Measurements from ENCODE around the gene CDK2AP2.

The CDK2AP2 gene

GRCh38 chr11:67492801-67493547 lies 15.0 kb downstream of the CDK2AP2 start:
- no peak for TF ChIP-seq GATA3 (IDR thresholded peaks at IDR 0.05; ENCODE audit: low read depth, low read length)
- no peak for TF ChIP-seq GATA2 (IDR thresholded peaks at IDR 0.05; ENCODE audit: low read depth, low read length)

- TF ChIP-seq GATA3 (IDR thresholded peaks at IDR 0.05; ENCODE audit: low read depth, low read length): no peak
- no peak for TF ChIP-seq GATA2 (IDR thresholded peaks at IDR 0.05; ENCODE audit: low read depth, low read length)
Observed at GRCh38 chr11:67492069-67492727, 15.8 kb downstream of the CDK2AP2 start.

DNA sequence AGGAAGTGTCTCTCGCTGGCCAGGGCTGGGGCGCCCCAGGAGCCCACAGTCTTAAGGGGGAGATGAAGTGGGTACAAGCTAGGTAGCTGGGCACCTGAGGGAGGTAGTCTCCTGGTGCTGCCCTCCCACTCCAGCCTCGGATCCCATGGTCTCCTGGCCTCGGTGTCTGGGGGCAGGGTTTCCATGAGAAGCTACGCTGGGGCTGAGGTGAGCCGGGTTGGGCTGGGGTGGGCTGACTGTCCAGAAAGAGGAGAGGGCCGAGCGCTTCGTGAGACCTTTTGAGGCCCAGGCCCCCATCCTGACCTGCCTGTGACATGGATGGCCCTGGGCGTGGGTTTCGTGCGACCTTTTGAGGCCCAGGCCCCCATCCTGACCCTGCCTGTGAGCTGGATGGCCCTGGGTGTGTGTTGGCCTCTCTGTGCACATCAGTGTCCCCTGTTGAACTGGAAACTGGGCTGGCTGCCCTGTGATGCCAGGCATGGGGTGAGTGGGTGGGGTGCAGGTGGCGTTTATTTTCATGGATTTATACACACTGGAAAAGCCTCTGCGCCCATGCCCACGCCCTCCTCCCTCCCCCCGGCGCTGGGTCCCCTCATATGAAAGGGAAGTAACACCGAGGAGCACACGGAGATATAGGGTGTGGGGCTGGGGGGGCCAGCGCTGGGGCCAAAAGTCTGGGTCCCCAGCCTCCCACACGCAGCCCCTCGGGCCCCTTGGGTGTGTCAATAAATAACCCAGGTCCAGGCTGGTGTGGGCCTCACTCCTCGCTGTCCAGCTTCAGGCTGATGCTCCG lies 16.5 kb downstream of the CDK2AP2 start:
- TF ChIP-seq GATA2 (IDR thresholded peaks at IDR 0.05; ENCODE audit: low read depth, low read length) (no peak), GATA3 (IDR thresholded peaks at IDR 0.05; ENCODE audit: low read depth, low read length) (no peak)

- TF ChIP-seq GATA3 (IDR thresholded peaks at IDR 0.05; ENCODE audit: low read depth, low read length): no peak
- TF ChIP-seq GATA2 (IDR thresholded peaks at IDR 0.05; ENCODE audit: low read depth, low read length): no peak
Observed at GRCh38 chr11:67490727-67491065, 17.3 kb downstream of the CDK2AP2 start.

DNA sequence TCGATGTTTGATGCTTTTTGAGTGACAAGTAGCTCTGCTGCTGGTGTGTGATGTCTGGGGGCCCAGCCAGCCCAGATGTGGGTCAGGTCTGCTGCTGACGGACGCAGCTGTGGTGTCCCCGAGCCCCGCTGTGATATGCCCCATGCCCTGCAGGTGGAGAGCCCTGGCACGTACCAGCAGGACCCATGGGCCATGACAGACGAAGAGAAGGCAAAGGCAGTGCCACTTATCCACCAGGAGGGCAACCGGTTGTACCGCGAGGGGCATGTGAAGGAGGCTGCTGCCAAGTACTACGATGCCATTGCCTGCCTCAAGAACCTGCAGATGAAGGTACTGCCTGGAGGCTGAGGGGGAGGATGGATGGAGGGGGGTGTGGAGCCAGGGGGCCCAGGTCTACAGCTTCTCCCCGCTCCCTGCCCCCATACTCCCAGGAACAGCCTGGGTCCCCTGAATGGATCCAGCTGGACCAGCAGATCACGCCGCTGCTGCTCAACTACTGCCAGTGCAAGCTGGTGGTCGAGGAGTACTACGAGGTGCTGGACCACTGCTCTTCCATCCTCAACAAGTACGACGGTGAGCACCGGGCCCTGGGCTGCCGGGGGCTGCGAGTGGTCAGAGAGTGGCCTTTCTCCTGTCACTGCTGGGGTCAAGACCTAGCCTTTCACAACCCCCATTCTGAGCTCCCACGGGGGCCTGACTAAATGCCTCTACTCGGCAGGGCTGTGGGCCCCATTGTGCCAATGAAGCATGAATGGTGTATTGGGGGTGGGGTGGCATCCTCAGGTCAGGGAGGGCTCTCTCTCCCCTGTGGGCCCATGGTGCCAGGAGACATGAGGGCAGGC lies 17.9 kb downstream of the CDK2AP2 start:
- TF ChIP-seq GATA3 (IDR thresholded peaks at IDR 0.05; ENCODE audit: low read depth, low read length): no peak
- TF ChIP-seq GATA2 (IDR thresholded peaks at IDR 0.05; ENCODE audit: low read depth, low read length): no peak

DNA sequence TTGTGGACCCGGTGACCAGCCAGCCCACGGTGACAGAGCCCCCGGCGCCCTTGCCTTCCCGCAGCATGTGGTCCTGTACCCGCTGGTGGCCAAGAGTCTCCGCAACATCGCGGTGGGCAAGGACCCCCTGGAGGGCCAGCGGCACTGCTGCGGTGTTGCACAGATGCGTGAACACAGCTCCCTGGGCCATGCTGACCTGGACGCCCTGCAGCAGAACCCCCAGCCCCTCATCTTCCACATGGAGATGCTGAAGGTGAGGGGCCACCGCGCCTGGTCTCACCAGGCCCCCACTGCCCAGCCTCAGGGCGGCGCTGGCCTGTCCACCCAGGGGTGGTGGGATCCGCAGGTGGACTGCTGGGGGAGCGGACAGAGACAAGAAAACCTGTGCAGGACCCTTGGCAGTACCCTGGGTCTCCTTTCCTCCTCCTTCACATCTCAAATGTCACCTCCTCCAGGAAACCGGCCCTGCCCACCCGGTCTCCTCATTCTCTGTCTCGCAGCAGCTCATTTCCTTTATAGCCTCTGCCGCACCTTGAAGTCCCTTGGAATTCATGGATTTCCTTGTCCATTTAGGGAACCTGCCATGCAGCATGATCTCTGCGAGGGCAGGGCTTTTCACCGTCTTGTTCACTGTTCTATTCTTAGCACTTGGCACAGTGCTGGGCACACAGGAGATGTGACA lies 18.6 kb downstream of the CDK2AP2 start:
- TF ChIP-seq GATA2 (IDR thresholded peaks at IDR 0.05; ENCODE audit: low read depth, low read length) (no peak), GATA3 (IDR thresholded peaks at IDR 0.05; ENCODE audit: low read depth, low read length) (no peak)

- no peak for TF ChIP-seq GATA3 (IDR thresholded peaks at IDR 0.05; ENCODE audit: low read depth, low read length)
- TF ChIP-seq GATA2 (IDR thresholded peaks at IDR 0.05; ENCODE audit: low read depth, low read length): no peak
Observed at GRCh38 chr11:67486481-67487195, 21.3 kb downstream of the CDK2AP2 start.

DNA sequence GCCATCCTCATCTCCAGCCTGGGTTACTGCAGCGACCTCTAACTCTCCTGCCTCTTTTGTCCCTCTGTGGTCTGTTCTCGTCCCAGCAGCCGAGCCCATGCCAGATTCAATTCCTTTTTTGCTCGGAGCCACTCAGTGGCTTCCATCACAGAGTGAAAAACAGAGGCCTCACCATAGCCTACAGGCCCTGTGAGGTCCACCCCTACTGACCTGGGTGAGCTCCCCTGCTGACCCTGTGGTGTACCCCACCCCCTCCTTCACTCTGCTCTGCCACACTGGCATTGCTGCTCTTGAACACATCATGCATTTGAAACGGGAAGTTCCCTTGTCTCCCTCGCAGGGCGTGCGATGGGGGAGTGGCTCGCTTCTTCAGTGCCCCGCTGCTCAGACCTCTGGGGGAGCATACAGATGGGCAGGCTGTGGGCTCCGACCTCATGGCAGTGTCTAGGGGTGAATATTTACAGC lies 23.1 kb downstream of the CDK2AP2 start:
- TF ChIP-seq GATA2 (IDR thresholded peaks at IDR 0.05; ENCODE audit: low read depth, low read length): no peak
- TF ChIP-seq GATA3 (IDR thresholded peaks at IDR 0.05; ENCODE audit: low read depth, low read length): no peak

- TF ChIP-seq GATA2 (IDR thresholded peaks at IDR 0.05; ENCODE audit: low read depth, low read length): no peak
- TF ChIP-seq GATA3 (IDR thresholded peaks at IDR 0.05; ENCODE audit: low read depth, low read length): no peak
Observed at GRCh38 chr11:67483831-67484665, 23.9 kb downstream of the CDK2AP2 start.

GRCh38 chr11:67482827-67483798 lies 24.8 kb downstream of the CDK2AP2 start, which contains the start of gene AIP:
Gene AIP, plus strand, starts transcription at chr11:67483026. Its CDS starts 133 bp downstream, at chr11:67483159.
- no peak for TF ChIP-seq GATA3 (IDR thresholded peaks at IDR 0.05; ENCODE audit: low read depth, low read length)
- TF ChIP-seq GATA2 (IDR thresholded peaks at IDR 0.05; ENCODE audit: low read depth, low read length): no peak
